H4 (cell line): ENCODE measurements around the gene SLC49A4. TPM values are rescaled to one million over a fixed set of nuclear protein-coding genes. Genes with fewer than 3 reads are reported as not detected.
A peak's percentile ranks its signal among the peaks of the same experiment; 100 is the strongest.
"Not testable (repeated sequence)": the region's sequence is repeated elsewhere in the genome, so short reads cannot be mapped to it uniquely, and the experiment has no call there.

Source experiments
- DNase-seq: peaks from one replicate; pipeline ENCODE4 v3.0.0-alpha.2; 2015; ENCODE audit warnings: low spot score
- total RNA-seq: library from RNA; depleted of rRNA; stranded (reverse); fragments of >200 nt; shearing (Covaris generic); gene quantifications from 2 replicates; pipeline ENCODE4 v1.2.3, GENCODE V29; 2014; rRNA removed

The SLC49A4 gene, protein sequence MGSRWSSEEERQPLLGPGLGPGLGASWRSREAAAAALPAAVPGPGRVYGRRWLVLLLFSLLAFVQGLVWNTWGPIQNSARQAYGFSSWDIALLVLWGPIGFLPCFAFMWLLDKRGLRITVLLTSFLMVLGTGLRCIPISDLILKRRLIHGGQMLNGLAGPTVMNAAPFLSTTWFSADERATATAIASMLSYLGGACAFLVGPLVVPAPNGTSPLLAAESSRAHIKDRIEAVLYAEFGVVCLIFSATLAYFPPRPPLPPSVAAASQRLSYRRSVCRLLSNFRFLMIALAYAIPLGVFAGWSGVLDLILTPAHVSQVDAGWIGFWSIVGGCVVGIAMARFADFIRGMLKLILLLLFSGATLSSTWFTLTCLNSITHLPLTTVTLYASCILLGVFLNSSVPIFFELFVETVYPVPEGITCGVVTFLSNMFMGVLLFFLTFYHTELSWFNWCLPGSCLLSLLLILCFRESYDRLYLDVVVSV
- total RNA-seq = 25.1 and 30.6 TPM in 2 replicates

DNA sequence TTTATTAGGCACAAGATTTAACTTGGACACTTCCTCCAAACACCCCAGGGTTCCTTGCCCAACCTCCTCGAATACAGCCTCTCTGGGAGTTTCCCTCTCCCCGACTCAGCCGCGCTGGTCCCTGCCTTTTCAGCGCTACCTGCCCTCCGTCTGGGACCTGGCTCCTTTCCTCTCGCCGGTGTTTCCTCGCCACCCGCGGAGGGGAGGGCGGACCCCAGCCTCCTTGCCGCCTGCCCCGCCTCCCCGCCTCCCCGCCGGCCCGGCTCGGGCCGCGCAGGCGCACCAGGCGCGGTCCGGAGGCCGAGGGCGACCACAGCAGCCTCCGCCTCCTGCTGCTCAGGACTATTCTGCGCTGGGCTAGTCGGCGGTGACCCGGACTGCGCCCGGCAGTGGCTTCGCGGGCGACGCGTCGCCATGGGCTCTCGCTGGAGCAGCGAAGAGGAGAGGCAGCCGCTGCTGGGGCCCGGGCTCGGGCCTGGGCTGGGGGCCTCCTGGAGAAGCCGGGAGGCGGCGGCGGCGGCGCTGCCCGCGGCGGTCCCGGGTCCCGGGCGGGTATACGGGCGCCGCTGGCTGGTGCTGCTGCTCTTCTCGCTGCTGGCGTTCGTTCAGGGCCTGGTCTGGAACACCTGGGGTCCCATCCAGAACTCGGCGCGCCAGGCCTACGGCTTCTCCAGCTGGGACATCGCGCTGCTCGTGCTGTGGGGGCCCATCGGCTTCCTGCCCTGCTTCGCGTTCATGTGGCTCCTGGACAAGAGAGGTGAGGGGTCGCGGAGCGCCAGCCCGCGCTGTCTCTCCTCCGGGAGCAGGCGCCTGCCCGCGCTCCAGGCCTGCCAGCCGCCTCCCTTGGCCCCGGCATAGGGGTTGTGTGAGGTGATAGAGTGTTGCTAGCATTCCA, at the start of gene SLC49A4:
Gene SLC49A4 (plus strand): TSS at position 291 of the 895 bp plus-strand sequence. CDS start 124 bp downstream, at position 415.
- DNase-seq = peak; percentile 65

DNA sequence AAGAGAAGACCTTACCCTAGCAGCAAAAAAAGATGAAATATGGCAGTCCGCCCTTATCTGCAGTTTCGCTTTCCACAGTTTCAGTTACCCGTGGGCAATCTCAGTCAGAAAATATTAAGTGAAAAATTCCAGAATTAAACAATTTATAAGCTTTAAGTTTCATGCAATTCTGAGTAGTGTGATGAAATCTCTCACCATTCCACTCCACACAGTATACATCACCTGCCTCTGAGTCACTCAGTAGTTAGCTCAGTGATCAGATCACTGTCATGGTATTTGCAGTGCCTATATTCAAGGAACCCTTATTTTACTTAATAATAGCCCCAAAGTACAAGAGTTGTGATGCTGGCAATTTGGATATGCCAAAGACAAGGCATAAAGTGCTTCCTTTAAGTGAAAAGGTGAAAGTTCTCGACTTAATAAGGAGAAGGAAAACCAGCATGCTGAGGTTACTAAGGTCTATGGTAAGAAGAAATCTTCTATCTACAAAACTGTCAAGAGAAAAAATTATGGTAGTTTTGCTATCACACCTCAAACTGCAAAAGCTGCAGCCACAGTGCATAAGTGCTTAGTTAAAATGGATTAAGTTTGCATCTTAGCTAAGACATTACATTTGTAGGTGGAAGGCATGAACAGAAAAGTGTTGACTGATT, 49.4 kb upstream of the SLC49A4 start:
- DNase-seq = no peak

DNA sequence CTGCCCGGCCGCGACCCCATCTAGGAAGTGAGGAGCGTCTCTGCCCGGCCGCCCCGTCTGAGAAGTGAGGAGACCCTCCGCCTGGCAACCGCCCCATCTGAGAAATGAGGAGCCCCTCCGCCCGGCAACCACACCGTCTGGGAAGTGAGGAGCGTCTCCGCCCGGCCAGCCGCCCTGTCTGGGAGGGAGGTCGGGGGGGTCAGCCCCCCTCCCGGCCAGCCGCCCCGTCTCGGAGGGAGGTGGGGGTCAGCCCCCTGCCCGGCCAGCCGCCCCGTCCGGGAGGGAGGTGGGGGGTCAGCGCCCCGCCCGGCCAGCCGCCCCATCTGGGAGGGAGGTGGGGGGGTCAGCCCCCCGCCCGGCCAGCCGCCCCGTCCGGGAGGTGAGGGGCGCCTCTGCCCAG, 47.6 kb upstream of the SLC49A4 start:
- not testable (repeated sequence) for DNase-seq

DNA sequence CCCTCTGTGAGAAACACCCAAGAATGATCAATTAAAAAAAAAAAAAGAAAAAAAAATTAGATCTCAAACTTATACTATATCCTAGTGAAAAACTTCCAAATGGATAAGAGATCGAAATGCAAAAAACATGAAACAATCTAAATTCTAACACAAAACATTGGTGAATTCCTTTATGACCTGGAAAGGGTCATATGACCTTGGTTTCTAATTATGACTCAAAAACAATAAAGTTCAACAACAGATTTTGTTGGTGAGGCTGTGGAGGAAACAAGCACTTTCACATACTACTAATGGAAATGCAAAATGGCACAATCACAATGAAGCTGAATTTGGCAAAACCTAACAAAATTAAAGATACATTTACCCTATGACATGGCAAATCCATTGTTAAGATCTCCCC, 46.5 kb upstream of the SLC49A4 start:
- no peak for DNase-seq

DNA sequence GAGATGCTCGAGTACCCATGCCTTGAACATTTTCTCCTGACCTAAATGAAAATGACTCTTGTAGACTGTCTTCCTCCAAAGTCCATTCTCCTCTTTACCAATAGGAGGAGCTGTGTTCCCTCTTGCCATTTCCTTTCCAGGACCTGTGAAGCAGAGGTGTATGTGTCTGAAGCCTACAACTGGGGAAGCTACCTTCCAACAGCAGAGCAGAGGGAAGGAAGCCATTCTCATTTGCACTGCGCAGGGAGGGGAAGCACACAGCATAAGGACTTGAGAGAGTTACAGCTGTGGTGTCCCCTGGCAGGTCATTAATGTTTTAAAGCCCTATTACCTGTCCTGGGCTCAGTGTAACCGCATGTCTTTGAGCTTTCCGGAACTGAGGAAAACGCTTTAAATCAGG, 39.9 kb upstream of the SLC49A4 start:
- DNase-seq = peak; percentile 61

DNA sequence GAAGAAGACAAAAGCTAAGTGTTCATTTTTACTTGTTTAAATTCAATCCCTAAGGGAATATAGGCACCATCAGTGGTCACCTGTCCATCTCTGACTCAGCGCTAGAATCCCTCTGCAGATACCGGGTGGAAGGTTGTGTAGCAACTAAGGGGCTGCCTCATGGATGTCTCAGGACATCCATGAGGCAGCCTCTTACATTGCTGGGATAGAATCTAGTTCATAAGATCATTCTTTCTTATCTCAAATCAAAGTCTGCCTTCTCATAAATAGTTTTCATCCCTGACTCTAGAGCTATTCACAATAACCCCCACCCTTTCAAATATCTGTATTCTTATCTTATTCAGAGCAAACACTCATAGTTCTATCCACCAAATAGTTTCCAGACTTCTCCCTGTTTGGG, 39.4 kb upstream of the SLC49A4 start:
- no peak for DNase-seq

DNA sequence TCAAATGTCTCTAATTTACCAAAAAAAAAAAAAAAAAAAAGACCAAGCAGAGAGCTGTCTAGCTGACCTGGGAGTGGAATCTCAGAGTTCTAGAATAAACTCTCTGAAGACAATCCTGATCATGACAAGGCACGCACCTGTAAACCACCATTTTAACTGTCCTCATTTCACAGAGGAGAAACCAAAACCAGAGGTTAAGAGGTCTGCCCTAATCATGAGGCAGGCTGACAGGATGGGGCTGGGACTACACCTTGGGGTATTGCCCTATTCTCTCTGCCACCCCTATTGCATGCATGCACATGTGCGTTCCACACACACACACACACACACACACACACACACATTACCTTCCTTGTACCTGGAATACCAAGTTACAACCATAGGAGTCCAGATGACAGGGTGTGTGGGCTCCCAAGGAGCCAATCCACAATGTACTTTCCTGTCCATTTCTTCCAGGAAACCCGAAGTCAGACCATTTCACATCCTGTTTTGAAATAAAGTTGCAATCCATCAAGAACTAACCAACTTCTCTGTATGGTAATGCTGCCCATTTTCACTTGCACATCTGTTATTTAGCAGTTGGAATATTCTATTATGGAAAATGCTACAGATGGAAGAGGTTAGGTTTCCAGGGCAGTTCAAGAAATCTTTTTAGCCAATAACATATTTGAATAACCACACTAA, 35.9 kb upstream of the SLC49A4 start:
- no peak for DNase-seq

DNA sequence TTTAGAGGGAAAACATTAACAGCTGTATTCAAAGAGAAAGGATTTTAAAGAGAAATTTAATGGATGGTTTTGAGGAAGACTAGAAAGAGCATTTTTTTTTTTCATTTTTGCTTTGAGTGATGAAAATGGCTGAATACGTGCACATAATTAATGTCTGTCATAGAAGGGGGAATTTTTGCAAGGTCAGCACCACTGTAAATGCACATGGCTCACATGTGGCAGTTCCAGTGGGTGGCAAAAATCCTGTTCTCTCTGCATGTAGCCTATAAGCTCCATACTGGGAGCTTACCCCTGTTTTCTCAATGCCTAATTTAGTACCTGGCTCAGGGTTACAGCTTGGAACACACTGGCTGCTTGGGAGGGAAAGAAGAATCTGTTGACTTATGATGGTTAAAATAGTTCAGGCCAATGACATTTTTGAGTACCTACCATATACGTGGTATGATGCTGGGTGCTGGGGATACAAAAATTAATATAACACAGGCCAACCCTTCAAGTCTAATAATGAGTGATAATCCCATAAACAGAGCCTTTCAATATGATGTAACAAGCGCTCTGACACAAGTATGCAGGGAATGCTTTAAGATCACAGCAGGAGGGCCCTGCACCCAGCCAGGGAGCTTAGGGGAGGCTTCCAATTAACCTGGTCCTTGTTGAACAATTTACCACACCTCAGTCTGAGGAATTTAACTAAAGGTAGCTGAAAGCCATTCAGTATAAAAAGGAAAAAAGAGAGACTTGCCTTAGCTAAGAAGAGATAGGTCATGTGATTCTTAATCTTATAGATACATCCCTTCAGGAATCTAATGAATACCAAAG, 34.2 kb upstream of the SLC49A4 start:
- DNase-seq = no peak

DNA sequence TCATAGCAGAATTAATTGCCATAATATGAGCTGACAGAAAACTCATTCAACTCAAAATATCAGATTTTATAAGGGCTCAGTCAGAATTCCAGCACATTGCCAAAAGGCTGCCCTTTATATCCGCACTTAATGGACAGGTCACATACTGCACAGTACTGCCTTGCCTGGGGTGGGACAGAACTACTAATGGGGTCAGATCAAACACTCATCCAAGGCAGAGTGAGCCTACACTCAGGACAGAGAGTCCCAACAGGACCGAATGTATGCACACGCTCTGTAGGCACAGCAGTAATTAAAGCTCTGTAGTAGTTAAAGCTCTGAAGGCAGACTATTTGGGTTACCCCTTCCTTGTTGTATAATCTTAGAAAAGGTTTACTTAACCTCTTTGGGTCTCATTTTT, 28.4 kb upstream of the SLC49A4 start:
- no peak for DNase-seq

DNA sequence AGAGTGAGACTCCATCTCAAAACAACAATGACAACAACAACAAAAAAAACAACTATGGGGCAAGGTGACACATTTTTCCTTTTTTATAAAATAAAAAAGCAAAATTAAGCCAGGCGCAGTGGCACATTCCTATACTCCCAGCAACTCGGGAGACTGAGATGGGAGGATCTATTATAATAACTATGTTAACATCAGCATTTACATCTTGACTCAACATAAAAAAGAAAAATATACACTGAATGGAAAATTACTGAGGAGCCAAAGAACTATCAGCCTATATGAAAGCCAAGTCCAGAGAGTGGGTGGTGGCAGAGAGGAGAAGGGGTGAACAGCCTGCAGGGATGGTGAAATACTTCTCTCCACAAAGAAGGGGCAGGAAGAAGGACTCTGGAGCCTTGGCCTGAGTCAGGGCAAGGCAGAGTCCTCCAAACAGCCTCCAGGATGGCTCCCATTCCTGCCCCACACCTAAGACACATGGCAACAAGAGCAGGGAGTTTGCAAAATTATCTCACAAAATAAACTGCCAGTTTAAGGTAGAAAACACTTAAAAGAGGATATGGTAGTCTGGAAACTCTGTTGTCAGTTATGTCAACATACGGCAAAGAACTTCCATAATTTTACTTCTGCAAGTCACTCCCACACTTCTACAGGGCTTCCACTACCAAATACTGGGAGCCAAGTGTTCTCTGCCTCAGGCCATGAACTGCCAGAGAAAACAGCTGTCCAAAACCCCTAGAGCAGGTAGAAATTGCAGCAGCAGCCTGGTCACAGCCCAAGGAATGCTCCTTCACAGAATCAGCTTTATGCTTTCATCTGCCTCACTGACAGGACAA, 27.1 kb upstream of the SLC49A4 start:
- no peak for DNase-seq

DNA sequence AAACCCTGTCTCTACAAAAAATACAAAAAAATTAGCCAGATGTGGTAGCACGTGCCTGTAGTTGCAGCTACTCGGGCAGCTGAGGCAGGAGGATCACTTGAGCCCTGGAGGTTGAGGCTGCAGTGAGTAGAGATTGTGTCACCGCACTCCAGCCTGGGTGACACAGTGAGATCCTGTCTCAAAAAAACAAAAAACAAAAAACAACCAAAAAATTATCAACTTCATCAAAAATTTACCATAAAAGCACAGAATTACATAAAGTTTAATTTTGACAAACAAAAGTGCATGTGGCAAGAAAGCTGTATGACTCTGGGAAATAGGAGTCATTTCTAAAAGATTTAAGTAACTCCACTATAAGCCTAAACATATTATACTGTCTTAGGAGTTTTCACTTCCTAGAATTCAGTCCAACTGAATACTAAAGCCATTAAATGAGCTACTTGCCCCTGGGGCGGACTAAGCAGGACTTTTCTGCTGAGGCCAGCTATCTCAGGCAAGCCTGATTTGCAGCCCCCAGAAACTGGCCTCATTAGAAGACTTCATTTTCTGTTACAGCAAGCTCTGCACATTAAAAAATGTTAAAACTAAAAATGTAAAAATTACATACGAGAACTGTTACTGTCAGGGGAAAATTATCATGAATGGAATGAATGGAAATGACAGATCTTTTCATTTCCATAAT, 24.2 kb upstream of the SLC49A4 start:
- DNase-seq = no peak

DNA sequence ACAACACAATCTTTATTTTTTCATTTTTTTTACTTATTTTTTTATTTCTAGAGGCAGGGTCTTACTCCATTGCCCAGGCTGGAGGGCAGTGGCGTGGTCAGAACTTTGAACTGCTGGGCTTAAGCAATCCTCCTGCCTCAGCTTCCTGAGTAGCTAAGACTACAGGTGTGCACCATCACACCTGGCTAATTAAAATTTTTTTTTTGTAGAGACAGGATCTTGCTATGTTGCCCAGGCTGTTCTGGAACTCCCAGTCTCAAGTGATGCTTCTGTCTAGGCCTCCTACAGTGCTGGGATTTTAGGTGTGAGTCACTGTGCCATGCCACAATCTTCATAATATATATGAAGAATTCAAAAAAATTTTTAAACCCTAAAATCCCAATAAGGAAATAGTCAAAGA, 22.0 kb upstream of the SLC49A4 start:
- no peak for DNase-seq

DNA sequence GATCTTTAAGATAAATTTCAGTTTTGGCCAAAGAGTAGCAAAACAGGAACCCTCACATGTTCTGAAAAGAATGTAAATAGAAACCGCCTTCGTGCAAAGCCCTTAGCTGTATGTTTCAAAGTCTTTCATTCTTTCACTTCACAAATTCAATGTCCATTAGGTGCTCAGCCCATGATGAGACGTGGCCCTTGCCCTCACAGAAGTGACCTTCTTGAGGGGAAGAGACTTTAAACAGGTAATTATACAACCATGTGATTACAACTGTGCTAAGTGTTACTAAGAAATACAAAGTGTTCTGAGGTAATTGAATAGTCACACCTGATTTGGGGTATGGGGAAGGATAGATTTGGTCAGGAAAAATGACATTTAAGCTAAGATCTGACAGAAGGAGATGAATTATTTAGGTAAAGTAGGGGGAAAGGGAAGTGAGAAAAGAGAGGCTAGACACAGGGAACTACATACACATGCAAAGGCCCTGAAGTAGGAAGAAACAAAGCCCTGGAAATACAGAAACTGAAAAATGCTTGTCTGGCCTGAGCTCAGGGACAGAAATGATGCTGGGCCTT, 20.8 kb upstream of the SLC49A4 start:
- no peak for DNase-seq

DNA sequence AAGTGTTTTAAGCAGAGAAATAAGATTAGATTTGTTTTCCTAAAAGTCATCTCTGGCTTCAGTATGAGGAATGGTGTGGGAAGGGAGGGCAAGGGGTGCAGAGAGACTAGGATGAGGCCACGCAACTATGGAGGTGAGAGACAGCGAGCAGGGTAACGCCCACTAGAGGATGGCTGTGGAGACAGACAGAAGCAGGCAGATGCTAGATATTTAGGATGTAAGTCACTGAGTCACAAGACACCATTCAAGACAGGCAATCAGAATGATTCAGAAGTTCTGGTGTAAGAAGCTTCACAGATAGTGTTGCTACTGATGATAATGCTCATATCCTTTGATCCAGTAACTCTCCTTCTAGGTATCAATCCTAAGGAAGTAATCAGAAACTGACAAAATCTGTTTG, 20.3 kb upstream of the SLC49A4 start:
- DNase-seq = no peak

DNA sequence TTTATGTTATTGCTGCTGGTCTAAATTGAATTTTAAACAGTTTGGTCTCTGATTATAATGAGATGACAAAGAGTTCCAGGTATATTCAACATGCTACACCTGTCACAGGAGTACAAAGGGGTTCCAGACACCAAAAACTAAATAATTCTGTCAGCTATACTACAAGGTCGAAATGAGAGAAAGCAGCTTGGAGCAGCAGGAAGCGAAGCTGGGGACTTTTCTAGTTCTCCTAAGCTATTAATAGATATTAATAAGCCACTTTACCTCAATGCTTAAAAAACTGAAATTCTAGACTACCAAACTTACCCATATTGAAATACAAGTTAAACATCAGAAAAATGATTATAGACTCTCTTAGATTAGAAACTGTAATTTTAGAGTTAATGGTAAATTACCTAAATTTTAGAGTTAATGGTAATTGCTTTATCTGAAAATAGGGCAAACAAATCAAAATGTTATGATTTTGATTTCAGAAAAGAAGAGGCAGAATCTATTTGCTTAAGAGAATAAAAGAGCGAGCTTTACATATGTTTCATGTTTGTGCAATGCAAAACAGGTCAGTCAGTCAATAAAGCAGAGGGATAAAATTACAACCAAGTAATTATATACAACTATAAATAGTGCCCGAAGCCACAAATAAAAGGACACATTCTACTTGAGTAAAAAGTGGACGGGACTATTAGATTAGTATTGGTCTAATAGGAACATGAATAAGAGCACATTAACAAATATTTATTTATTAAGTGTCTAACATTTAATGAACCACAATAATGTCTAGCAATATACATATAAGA, 18.0 kb upstream of the SLC49A4 start:
- DNase-seq = no peak

DNA sequence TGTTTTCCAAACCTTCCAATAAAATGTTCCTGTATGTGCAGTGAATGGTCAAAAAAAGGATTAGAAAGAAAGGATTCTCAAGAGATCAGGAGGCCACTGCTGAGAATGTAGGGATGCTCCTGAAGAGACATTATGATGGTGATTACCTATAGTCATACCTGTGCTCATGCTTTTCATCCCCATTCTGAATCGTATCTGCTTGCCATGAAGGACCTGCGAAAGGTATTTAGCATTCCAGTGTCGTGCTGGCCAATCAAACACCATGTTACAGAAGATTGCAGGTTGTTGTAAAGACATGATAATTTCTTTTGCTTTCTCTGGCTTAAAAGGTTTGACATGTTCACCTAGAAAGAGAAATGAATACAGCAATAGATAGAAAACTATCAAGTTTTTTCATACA, 17.3 kb upstream of the SLC49A4 start:
- no peak for DNase-seq

DNA sequence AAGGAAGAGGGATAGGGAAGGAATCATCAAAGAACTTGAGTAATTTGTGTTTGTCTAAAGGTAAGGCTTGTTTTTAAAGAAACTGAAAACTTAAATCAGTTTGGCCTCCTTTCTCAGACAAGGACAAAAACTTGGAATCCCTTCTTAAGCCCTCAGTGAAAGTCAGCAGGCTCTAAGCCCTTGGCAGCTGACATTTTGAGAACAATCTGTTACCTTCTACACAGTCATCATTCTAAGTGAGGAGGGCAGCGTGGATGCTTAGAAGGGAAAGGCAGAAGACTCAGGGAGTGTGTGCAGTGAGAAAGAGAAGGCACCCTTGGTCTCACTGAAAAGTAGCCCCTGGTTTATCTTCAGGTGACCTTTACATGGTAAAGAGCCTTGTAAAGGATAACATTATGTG, 12.1 kb upstream of the SLC49A4 start:
- DNase-seq = no peak

DNA sequence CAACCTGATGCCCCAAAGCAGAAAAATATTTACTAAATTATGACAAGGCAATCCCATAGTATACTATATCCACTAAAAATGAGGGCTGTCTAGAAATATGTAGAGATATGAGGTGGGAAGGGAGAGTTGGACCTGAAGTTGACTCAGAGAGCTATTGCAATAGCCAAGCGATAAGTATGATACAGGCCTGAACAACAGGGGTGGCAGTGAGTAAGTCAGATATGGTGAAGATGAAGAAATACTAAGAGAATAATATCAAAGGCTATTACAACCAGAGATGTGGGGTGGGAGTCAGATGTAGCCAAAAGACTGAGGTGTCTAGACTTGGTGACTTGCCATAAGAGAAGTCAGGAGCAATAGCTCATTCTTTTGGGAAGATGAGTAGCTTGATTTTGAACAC, 10.4 kb upstream of the SLC49A4 start:
- DNase-seq = no peak
